Progenitor cell of endocrine pancreas (in vitro differentiated cells): ENCODE data around the gene MRPL23. TPM values are rescaled to one million over a fixed set of nuclear protein-coding genes. Genes with fewer than 3 reads are reported as not detected.

Experiments used
- DNase-seq: peaks from one replicate; pipeline ENCODE4 v3.0.0; 2021; ENCODE audit warnings: low spot score; ENCODE audit not compliant: unreplicated experiment
- H3K27ac Mint-ChIP-seq: 2 replicates; pipeline ENCODE4 v1.8.0; 2021; ENCODE audit warnings: mild to moderate bottlenecking, moderate library complexity, mixed read lengths
- H3K27me3 Mint-ChIP-seq: 2 replicates; pipeline ENCODE4 v1.8.0; 2021; ENCODE audit warnings: mixed read lengths
- H3K36me3 Mint-ChIP-seq: 2 replicates; pipeline ENCODE4 v1.8.0; 2022; ENCODE audit warnings: mixed read lengths; ENCODE audit not compliant: insufficient read depth
- H3K4me1 Mint-ChIP-seq: 2 replicates; pipeline ENCODE4 v1.8.0; 2021; ENCODE audit warnings: low read depth, mixed read lengths
- H3K4me3 Mint-ChIP-seq: 2 replicates; pipeline ENCODE4 v1.8.0; 2021; ENCODE audit warnings: low read depth, mild to moderate bottlenecking, moderate library complexity, mixed read lengths
- H3K9me3 Mint-ChIP-seq: 2 replicates; pipeline ENCODE4 v1.8.0; 2021; ENCODE audit warnings: low read depth, mixed read lengths
- total RNA-seq: library from RNA; stranded (reverse); gene quantifications from 2 replicates; pipeline ENCODE4 v1.2.1, GENCODE V29; 2021
- TF ChIP-seq, protein P1 (sequence below): fragments of 200-600 bp; sonication (generic); IDR thresholded peaks from one replicate; pipeline ENCODE4 v1.5.0; 2021; ENCODE audit warnings: antibody characterized with exemption, mild to moderate bottlenecking; ENCODE audit not compliant: unreplicated experiment

Gene MRPL23
- total RNA-seq, 1 donor from 2014 or later = 38.1 TPM

DNA sequence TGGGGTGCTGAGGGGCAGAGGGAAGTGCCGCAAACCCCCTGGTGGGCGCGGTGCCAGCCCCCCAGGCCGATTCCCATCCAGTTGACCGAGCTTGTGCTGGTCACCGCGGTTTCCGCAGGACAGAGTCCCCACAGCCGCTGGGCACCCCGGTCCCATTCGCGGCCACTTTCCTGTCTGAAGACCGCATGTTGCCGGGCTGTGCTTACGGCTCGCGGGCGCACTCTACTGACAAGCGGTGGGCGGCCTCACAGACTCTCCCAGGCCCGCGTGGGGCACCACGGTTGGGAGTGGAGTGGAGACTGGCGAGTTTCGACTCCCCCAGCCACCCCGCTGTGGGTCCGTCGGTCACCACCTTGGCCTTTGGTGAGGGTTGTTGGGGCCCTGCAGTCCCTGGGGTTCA lies 51.2 kb downstream of the MRPL23 start:
- Mint-ChIP-seq H3K27ac (no peak overlapping the region), H3K4me1 (no peaks in the 10 kb centered on the region), H3K36me3 (no peaks in the 10 kb centered on the region), H3K4me3 (no peak overlapping the region), H3K27me3 (no peaks in the 10 kb centered on the region), H3K9me3 (no peaks in the 10 kb centered on the region)
- TF ChIP-seq, protein P1, sequence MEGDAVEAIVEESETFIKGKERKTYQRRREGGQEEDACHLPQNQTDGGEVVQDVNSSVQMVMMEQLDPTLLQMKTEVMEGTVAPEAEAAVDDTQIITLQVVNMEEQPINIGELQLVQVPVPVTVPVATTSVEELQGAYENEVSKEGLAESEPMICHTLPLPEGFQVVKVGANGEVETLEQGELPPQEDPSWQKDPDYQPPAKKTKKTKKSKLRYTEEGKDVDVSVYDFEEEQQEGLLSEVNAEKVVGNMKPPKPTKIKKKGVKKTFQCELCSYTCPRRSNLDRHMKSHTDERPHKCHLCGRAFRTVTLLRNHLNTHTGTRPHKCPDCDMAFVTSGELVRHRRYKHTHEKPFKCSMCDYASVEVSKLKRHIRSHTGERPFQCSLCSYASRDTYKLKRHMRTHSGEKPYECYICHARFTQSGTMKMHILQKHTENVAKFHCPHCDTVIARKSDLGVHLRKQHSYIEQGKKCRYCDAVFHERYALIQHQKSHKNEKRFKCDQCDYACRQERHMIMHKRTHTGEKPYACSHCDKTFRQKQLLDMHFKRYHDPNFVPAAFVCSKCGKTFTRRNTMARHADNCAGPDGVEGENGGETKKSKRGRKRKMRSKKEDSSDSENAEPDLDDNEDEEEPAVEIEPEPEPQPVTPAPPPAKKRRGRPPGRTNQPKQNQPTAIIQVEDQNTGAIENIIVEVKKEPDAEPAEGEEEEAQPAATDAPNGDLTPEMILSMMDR = no peak
- DNase-seq = no peak

- Mint-ChIP-seq H3K4me3 (no peak overlapping the region), H3K36me3 (no peaks in the 10 kb centered on the region), H3K27ac (no peak overlapping the region), H3K4me1 (no peaks in the 10 kb centered on the region), H3K9me3 (no peaks in the 10 kb centered on the region), H3K27me3 (no peaks in the 10 kb centered on the region)
- TF ChIP-seq, protein P1 = no peak
- no peak for DNase-seq
Observed at GRCh38 chr11:1998861-1999260, 51.7 kb downstream of the MRPL23 start.

DNA sequence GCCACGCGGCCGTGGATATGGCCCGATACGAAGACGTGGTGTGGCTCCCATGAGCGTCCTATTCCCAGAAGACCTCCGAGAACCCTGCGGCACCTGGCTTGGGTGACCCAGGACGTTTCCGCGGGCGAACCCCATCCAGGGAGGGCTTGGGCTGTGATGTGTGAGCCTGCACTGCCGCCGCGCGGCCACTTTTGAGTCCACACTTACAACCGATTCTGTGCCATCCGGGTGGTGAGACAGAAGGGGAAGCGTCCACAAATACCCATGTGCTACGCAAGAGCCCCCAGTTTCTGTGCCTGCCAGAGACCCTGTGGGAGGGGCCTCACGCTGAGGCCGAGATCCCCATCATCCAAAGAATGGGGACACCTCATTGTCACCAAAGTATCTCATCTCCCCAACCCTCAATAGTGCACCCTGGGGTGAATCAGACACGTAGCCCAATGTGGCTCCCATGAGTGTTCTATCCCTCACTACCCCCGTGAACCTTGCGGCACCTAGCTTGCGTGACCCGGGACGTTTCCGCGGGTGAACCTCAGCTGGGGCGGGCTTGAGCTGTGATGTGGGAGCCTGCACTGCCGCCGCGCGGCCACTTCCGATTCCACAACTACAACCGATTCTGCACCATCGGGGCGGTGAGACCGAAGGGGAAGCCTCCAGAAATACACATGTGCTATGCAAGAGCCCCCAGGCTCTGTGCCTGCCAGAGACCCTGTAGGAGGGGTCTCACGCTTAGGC lies 55.1 kb downstream of the MRPL23 start:
- Mint-ChIP-seq H3K27me3 (no peaks in the 10 kb centered on the region), H3K4me3 (no peak overlapping the region)

DNA sequence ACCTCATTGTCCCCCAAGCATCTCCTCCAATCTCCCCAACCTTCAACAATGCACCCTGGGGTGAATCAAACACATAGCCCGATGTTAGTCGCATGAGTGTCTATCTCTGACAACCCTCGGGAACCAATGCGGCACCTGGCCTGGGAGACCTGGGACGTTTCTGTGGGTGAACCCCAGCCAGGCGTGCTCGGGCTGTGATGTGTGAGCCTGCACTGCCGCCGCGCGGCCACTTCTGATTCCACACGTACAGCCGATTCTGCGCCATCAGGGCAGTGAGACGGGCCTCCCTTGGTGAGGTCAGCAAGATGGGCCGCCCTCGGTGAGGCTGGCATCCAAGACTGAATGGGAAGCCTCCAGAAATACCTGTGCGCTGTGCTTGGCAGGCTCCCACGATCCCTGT lies 55.7 kb downstream of the MRPL23 start:
- TF ChIP-seq, protein P1 = no peak
- no peak overlapping the region for H3K27ac Mint-ChIP-seq
- H3K36me3 Mint-ChIP-seq = no peaks in the 10 kb centered on the region
- no peak overlapping the region for H3K4me3 Mint-ChIP-seq
- no peaks in the 10 kb centered on the region for H3K4me1 Mint-ChIP-seq
- H3K9me3 Mint-ChIP-seq = no peaks in the 10 kb centered on the region
- no peak for DNase-seq
- H3K27me3 Mint-ChIP-seq = no peaks in the 10 kb centered on the region

More for the DNA sequence above, 55.1 kb downstream of the MRPL23 start:
- Mint-ChIP-seq H3K36me3 (no peaks in the 10 kb centered on the region), H3K4me1 (no peaks in the 10 kb centered on the region), H3K27ac (no peak overlapping the region), H3K9me3 (no peaks in the 10 kb centered on the region)
- DNase-seq = no peak
- TF ChIP-seq, protein P1 = no peak

DNA sequence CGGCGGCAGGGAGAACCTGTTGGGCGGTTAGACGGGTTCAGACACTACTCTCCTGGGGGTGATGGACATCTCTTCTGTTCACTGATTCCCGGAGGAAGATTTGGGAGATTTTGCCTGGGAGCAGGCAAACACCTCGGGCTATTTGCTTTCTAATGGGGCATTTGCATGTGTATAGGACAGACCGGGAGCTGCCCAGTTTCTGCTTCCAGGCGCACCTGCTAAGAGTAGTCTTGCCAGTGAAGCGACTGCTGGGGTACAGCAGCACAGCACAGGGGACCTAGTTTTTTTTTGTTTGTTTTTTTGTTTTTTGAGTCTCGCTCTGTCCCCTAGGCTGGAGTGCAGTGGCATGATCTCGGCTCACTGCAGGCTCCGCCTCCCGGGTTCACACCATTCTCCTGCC lies 57.3 kb downstream of the MRPL23 start:
- Mint-ChIP-seq H3K4me1 (no peaks in the 10 kb centered on the region), H3K36me3 (no peaks in the 10 kb centered on the region), H3K27me3 (no peaks in the 10 kb centered on the region), H3K4me3 (no peak overlapping the region), H3K9me3 (no peaks in the 10 kb centered on the region), H3K27ac (no peak overlapping the region)
- TF ChIP-seq, protein P1 = no peak
- no peak for DNase-seq

Other genes with a start within 250 kb of the MRPL23 start
- gene IFITM10, start 196.7 kb upstream of the MRPL23 start, total RNA-seq = 1.2 TPM in 2 replicates
- gene CTSD, start 183.4 kb upstream of the MRPL23 start, total RNA-seq = 158 and 163 TPM in 2 replicates
- 0.69 and 1.5 TPM in 2 replicates for gene SYT8, start 112.3 kb upstream of the MRPL23 start, total RNA-seq
- gene TNNI2, start 108.4 kb upstream of the MRPL23 start, total RNA-seq = 0.55 and 0.69 TPM in 2 replicates
- not detected in 2 replicates for gene LSP1, start 94.2 kb upstream of the MRPL23 start, total RNA-seq
- gene PRR33, start 55.4 kb upstream of the MRPL23 start, total RNA-seq = not detected in 2 replicates
- gene TNNT3, start 27.6 kb upstream of the MRPL23 start, total RNA-seq = 0.38 TPM in 1 of 2 replicates, not detected in the other
- gene H19, start 50.5 kb downstream of the MRPL23 start, total RNA-seq = 17,961 and 19,743 TPM in 2 replicates
- 4,678 and 5,100 TPM in 2 replicates for gene IGF2, start 192.1 kb downstream of the MRPL23 start, total RNA-seq
- 68.7 and 75.2 TPM in 2 replicates for gene INS, start 213.9 kb downstream of the MRPL23 start, total RNA-seq
- 0.53 and 1.1 TPM in 2 replicates for gene TH, start 224.5 kb downstream of the MRPL23 start, total RNA-seq